ENCODE data around the gene KCNAB2.

Gene KCNAB2

DNA sequence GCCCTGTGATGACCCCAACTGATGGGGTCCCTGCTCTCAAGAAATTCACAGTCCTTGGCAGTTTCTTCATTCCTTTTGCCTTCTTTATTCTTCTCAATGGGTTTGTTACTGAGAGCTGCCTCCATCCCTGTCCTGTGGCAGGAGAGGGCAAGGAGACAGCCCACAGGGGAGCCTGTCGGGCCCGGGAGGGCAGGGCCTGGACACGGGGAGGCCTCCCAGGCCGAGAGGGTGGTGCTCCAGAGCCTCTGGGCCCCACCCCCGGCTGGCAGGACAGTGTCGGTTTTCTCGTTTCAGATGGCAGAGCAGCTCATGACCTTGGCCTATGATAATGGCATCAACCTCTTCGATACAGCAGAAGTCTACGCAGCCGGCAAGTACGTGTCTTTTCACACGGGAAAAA is 36.2 kb downstream of the KCNAB2 start:
- Mint-ChIP-seq H3K36me3 (peaks cover 37 to 73% of the 10 kb centered on the region in 2 donors), H3K27me3 (no peaks in the 10 kb centered on the region), H3K4me1 (peaks cover 0 to 2% of the 10 kb centered on the region in 2 donors), H3K9me3 (no peaks in the 10 kb centered on the region), H3K27ac (no peak overlapping the region), H3K4me3 (no peak overlapping the region)
- no peak for DNase-seq
- ATAC-seq (replicated peaks), result no peak

DNA sequence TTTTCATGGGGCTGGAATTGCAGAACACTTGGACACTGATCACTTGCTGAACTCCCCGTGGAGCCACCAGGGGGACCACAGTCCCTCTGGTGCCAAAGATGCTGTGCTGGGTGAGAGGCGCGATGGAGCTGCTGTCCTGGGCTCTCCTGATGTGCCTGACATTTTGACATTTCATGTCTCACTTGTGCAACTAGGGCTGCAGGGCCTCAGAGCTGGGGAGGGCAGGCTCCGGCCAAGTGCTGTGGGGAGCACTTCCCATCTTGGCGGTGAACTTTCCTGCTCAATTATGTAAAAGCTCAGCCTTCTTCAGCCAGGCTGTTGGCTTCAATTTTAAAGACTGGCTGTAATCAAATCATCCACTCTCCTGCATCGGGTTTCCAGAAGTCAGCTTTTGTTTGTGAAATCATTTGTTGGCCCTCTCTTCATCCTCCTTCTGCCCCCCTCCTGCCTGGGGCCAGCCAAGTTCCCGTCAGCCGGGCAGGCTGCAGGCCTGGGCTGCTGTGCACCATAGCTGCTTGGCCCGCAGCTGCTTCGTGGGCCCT is 36.8 kb downstream of the KCNAB2 start:
- peaks cover 35 to 73% of the 10 kb centered on the region in 2 donors for H3K36me3 Mint-ChIP-seq
- no peak for DNase-seq

DNA sequence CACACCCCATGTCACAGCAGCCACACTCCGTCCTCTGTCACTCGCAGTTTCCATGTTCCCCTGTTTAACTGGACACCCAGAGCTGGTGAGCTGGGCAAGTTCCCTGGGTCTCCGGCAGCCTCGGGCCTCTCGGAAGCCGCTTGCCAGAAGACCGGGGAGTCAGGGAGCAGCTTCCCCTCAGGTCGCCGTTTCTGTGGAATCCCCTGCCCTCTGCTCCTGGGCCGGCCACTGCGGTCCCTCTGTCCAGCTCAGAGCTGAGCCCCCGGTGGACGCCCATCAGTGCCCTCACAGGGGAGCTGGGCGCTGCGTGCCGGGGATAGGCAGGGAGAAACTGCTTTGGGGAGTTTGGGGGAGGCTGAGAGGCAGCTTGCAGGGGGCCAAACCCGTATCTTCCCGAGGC is 37.7 kb downstream of the KCNAB2 start:
- Mint-ChIP-seq H3K4me3 (no peak overlapping the region), H3K4me1 (peaks cover 0 to 2% of the 10 kb centered on the region in 2 donors), H3K9me3 (no peaks in the 10 kb centered on the region), H3K36me3 (peaks cover 29 to 72% of the 10 kb centered on the region in 2 donors), H3K27me3 (no peaks in the 10 kb centered on the region), H3K27ac (no peak overlapping the region)
- DNase-seq, result no peak
- no peak for ATAC-seq (replicated peaks)

More for the DNA sequence above, 36.8 kb downstream of the KCNAB2 start:
- ATAC-seq (replicated peaks), result no peak
- H3K4me1 Mint-ChIP-seq, result peaks cover 0 to 2% of the 10 kb centered on the region in 2 donors
- no peaks in the 10 kb centered on the region for H3K9me3 Mint-ChIP-seq
- H3K4me3 Mint-ChIP-seq, result no peak overlapping the region
- H3K27ac Mint-ChIP-seq, result peak overlapping the region; percentile 20
- no peaks in the 10 kb centered on the region for H3K27me3 Mint-ChIP-seq

DNA sequence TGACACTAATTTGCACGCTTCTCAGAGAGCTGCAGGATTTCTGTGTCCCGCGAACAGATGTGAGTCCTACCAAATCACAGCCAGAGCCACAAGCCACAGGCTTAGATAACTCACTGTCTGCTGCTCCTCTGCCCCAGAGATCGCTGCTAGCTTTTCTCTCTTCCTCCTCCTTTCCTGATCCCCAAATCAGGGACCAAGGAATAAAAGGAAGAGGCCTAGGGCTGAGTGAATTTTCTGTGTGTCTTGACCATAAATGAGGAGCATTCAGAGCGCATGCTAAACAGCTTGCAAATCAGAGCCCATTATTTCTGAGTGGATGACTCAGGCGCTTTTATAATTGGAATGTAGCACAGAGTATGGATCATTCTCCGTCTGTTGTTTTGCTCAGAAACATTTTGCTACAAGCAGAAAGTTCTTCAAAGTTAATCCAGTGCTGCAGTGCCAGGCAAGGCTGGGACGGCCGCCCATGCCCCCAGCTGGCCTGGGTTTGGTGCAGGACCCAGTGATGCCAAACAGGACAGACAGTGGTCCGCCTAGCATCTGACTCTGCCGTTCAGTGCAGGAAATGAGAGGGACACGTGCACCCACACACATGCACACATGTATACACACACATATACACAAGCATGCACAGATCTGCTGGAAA is 38.2 kb downstream of the KCNAB2 start:
- Mint-ChIP-seq H3K27me3 (no peaks in the 10 kb centered on the region), H3K4me1 (no peaks in the 10 kb centered on the region), H3K36me3 (peaks cover 28 to 70% of the 10 kb centered on the region in 2 donors), H3K9me3 (no peaks in the 10 kb centered on the region), H3K4me3 (no peak overlapping the region), H3K27ac (no peak overlapping the region)
- no peak for ATAC-seq (replicated peaks)
- no peak for DNase-seq

DNA sequence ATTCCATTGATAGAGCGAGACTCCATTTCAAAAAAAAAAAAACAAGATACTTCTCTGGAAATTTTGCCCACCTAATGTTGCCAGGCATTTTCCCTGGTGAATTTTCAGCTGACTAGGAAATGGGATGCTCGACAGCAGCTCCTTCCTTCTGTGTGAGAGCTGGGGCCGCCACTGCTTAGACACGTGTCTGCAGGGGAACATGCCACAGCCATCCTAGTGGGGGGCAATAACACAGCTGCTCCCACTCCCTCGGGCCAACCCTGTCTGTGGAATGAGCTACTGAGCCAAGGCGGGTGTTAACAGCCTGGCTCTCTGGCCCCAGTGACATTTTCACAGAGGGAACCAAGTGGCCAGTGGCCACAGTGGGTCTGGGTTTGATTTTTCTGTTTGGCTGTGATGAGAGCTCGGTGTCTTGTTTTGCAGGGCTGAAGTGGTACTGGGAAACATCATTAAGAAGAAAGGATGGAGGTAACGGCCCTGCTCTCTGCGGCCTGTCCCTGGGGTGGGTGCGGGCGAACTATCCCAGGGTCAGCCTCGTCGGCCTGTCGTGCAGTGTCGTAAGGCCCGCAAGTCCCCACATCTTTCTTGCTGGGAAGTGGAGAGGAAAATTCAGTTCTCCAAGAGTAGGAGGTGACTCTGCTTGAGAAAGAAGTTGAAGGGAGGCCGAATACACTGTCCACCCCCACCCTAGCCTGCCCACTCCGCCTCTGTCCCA is 39.2 kb downstream of the KCNAB2 start:
- Mint-ChIP-seq H3K4me3 (no peak overlapping the region), H3K4me1 (no peaks in the 10 kb centered on the region), H3K27ac (peak overlapping the region; percentile 38), H3K36me3 (peaks cover 30 to 70% of the 10 kb centered on the region in 2 donors), H3K27me3 (no peaks in the 10 kb centered on the region), H3K9me3 (no peaks in the 10 kb centered on the region)
- no peak for DNase-seq
- no peak for ATAC-seq (replicated peaks)

DNA sequence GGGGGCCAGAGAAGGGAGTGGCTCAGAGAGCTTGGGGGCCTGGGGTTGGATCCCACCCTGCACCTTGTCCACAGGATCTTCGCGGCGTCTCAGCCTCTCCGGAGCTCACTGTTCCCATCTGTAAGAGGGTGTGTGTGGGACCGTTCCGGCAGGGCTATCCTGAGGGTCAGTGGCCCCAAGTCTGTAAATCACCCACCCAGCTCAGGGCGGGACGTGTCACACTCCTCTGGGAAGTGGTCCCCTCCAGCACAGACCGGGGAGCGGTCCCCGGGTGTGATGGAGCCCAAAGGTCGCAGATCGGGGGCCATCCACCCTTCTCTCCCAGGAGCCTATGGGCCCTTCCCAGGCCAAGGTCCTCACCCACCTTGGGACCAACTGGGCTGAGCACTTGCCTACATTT is 40.0 kb downstream of the KCNAB2 start:
- H3K4me3 Mint-ChIP-seq, result no peak overlapping the region
- peaks cover 26 to 67% of the 10 kb centered on the region in 2 donors for H3K36me3 Mint-ChIP-seq
- H3K9me3 Mint-ChIP-seq, result no peaks in the 10 kb centered on the region
- no peaks in the 10 kb centered on the region for H3K27me3 Mint-ChIP-seq
- no peak for DNase-seq
- H3K27ac Mint-ChIP-seq, result no peak overlapping the region
- no peak for ATAC-seq (replicated peaks)
- H3K4me1 Mint-ChIP-seq, result no peaks in the 10 kb centered on the region

DNA sequence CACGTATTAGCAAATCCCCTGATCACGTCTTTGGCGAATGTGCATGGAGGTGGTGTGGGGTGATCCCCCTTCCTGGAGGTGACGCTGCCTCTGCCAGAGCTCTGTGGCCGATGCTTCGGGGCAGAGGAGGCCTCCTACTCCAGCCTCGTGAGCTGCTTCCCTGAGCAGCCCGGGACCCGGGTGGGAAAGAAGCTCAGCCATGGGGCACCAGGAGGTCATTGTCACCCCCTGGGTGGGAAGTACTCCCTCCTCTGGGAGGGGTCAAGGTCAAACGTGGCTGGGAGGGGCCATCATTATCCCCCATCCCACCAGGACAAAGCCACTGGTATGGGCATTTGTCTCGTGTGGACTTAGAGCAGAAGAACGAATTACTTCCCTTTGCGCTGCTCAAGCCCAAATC is 40.7 kb downstream of the KCNAB2 start:
- DNase-seq (no peak), ATAC-seq (replicated peaks) (no peak)
- Mint-ChIP-seq H3K27me3 (no peaks in the 10 kb centered on the region), H3K27ac (no peak overlapping the region), H3K36me3 (peaks cover 30 to 69% of the 10 kb centered on the region in 2 donors), H3K4me1 (no peaks in the 10 kb centered on the region), H3K4me3 (no peak overlapping the region), H3K9me3 (no peaks in the 10 kb centered on the region)

DNA sequence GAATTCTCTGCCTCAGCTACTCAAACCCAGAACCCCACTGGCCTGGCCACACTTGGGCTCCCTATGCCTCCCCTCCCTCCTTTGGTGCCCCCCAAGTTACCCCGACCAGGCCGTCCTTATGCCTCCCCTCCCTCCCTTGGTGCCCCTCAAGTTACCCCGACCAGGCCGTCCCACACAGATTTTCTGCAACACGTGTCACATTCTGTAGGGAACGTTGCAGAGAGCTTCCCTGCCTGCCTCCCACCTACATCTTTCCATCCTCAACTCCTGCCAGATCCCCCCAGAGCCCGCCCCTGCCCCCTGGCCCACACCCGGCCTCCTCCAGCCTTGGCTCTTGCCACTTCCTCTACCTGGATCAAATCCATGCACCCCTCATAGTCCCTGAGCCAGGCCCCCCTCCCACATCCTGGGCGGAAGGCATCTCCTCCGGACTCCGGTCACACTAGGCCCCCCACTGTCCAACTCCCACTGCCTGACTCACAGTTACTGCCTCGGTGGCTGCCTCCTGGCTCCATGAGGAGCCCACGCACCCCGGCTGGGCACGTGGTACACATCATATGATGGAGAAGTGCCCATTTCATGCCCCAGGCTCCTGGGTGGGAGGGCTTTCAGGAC is 41.2 kb downstream of the KCNAB2 start:
- no peaks in the 10 kb centered on the region for H3K4me1 Mint-ChIP-seq
- H3K9me3 Mint-ChIP-seq, result no peaks in the 10 kb centered on the region
- H3K27ac Mint-ChIP-seq, result peak overlapping the region; percentile 39
- no peaks in the 10 kb centered on the region for H3K27me3 Mint-ChIP-seq
- DNase-seq, result no peak
- peaks cover 31 to 68% of the 10 kb centered on the region in 2 donors for H3K36me3 Mint-ChIP-seq
- no peak overlapping the region for H3K4me3 Mint-ChIP-seq
- ATAC-seq (replicated peaks), result no peak

DNA sequence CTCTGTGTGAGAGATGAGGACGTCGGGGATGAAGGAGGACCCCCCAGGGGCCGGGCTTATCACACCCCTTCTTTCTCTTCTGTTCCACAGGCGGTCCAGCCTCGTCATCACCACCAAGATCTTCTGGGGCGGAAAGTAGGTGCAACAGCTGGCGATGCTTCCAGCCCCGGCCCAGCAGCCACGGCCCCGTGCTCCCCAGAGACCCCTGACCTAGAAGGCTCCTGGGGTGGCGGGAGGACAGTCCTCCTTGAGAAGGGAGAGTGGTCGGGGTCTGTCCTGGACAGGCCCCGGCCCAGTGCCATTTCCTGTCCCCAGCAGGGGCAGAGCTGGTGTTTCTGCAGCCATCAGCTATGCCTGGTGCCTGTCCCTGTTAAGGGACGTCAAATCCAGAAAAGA is 41.7 kb downstream of the KCNAB2 start:
- Mint-ChIP-seq H3K4me1 (no peaks in the 10 kb centered on the region), H3K36me3 (peaks cover 36 to 68% of the 10 kb centered on the region in 2 donors), H3K27ac (peak overlapping the region; percentile 39), H3K27me3 (no peaks in the 10 kb centered on the region), H3K4me3 (no peak overlapping the region), H3K9me3 (no peaks in the 10 kb centered on the region)
- DNase-seq (no peak), ATAC-seq (replicated peaks) (no peak)

DNA sequence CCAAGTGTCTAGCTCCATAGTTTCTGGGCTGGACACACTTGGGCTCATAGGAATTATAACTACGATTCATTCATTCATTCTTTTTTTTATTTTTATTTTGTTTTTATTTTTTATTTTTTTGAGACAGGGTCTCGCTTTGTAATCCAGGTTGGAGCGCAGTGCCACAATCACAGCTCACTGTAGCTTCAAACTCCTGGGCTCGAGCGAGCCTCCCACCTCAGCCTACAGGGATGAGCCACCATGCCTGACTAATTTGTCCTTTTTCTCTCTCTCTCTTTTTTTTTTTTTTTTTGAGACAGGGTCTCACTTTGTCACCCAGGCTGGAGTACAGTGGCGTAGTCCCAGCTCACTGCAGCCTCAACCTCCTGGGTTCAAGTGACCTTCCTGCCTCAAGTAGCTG is 42.3 kb downstream of the KCNAB2 start:
- H3K4me3 Mint-ChIP-seq, result no peak overlapping the region
- H3K36me3 Mint-ChIP-seq, result peaks cover 38 to 67% of the 10 kb centered on the region in 2 donors
- ATAC-seq (replicated peaks) (no peak), DNase-seq (no peak)
- no peaks in the 10 kb centered on the region for H3K27me3 Mint-ChIP-seq
- H3K27ac Mint-ChIP-seq, result no peak overlapping the region
- H3K4me1 Mint-ChIP-seq, result no peaks in the 10 kb centered on the region
- H3K9me3 Mint-ChIP-seq, result no peaks in the 10 kb centered on the region

DNA sequence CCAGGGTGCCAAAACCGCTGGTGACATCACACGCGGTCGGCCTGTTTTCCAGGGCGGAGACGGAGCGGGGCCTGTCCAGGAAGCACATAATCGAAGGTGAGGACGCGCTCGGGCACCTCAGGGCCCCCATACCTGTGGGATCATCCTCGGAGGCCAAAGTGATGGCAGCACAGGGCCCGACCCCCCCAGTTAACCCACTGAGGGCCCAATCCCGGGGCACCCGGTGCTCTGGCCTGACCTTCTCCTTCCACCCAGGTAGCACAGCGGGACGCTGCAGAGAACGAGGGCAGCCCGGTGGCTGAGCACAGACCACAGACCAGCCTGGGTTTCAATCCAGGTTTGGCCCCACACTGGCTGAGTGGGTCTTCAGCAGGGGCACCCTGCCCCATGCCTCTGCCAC is 43.3 kb downstream of the KCNAB2 start:
- DNase-seq, result no peak
- Mint-ChIP-seq H3K9me3 (no peaks in the 10 kb centered on the region), H3K36me3 (peaks cover 36 to 71% of the 10 kb centered on the region in 2 donors), H3K27me3 (no peaks in the 10 kb centered on the region), H3K4me1 (peaks cover 0 to 2% of the 10 kb centered on the region in 2 donors), H3K27ac (peak overlapping the region; percentile 75), H3K4me3 (no peak overlapping the region)
- no peak for ATAC-seq (replicated peaks)

DNA sequence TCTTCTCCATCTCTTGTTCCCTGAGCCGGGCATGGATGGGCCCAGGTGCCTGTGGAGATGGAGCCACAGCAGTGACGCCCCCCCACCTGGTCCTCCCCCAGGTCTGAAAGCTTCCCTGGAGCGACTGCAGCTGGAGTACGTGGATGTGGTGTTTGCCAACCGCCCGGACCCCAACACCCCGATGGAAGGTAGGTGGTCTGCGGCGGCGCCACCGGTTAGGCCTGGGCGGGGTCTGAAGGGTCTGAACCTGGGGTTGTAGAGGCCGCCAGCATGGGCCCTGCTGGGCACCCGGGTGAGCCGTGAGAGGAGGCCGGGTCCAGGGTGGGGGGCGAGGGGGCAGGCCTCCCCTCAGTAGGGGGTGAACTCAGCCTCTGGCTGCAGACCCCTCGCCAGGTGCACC is 44.6 kb downstream of the KCNAB2 start:
- H3K4me3 Mint-ChIP-seq, result no peak overlapping the region
- ATAC-seq (replicated peaks) (no peak), DNase-seq (no peak)
- no peak overlapping the region for H3K27ac Mint-ChIP-seq
- H3K27me3 Mint-ChIP-seq, result no peaks in the 10 kb centered on the region
- peaks cover 0 to 2% of the 10 kb centered on the region in 2 donors for H3K4me1 Mint-ChIP-seq
- peaks cover 35 to 67% of the 10 kb centered on the region in 2 donors for H3K36me3 Mint-ChIP-seq
- H3K9me3 Mint-ChIP-seq, result no peaks in the 10 kb centered on the region

DNA sequence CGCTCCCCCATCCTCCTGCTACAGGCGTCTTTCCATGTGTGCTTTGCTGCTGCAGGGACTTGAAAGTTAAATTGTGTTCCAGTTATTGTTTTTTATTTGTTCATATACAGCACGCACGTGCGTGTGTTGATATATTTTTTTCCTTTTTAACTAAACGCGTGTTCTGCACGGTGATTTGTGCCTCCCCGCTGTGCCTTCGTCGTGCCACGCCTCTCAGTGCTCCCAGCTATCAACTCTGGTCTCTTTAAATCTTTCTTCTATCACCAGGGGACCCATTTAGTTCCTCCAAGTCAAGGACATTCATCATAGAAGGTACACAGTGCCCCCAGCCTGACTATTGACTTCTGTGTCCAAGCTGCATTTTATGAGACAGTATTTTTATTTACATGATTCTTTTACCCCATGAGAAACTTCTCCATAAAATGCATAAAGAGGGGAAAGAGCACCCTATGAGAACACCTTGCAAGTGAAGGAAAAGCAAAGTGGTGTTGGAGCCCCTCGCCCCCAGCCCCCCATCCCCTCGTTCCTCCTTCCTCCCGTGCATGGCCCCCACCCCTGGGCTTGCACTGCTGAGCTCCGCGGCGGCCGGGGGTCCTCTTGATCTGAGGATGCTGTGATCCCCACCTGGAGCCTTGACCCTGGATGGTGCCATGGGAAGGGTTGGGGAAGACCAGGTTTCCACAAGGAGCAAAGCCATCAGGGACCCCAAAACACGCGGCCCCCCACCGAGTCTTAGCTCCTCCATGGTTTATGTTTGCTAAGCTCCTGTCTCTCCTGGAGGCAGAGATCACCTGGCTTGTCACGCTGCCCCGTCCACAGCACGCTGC is 45.5 kb downstream of the KCNAB2 start:
- Mint-ChIP-seq H3K27me3 (no peaks in the 10 kb centered on the region), H3K4me3 (no peak overlapping the region), H3K9me3 (no peaks in the 10 kb centered on the region), H3K4me1 (peaks cover 0 to 2% of the 10 kb centered on the region in 2 donors), H3K36me3 (peaks cover 33 to 63% of the 10 kb centered on the region in 2 donors), H3K27ac (peak overlapping the region; percentile 38)
- DNase-seq, result no peak
- ATAC-seq (replicated peaks), result no peak

DNA sequence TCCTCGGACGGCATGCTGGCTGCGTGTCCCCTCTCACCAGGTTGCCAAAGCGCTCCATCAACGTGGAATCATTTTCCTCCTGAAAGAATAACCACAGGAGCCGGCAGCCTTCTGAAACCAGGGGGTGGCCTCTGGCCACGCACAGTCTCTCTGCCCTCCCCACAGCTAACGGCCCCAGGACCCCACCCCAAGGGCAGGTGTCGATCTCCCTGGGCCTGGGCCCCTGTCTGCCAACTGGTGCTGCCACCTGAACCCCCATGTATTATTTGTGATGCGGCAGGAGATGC is 46.1 kb downstream of the KCNAB2 start:
- peaks cover 34 to 57% of the 10 kb centered on the region in 2 donors for H3K36me3 Mint-ChIP-seq
- no peak for DNase-seq
- no peak overlapping the region for H3K4me3 Mint-ChIP-seq
- no peak overlapping the region for H3K27ac Mint-ChIP-seq
- no peaks in the 10 kb centered on the region for H3K9me3 Mint-ChIP-seq
- no peak for ATAC-seq (replicated peaks)
- H3K4me1 Mint-ChIP-seq, result peaks cover 0 to 2% of the 10 kb centered on the region in 2 donors
- no peaks in the 10 kb centered on the region for H3K27me3 Mint-ChIP-seq
